Neutrophil (primary cell): ENCODE measurements around the gene PLCH2.

Experiments used
- H3K27ac ChIP-seq: fragments of 200-600 bp; sonication (generic); 2 replicates; pipeline ENCODE4 v1.5.1; 2016; ENCODE audit warnings: mild to moderate bottlenecking, moderate library complexity
- H3K27me3 ChIP-seq: fragments of 200-600 bp; sonication (generic); 2 replicates; pipeline ENCODE4 v1.6.0; 2016; ENCODE audit warnings: mild to moderate bottlenecking
- H3K36me3 ChIP-seq: fragments of 200-600 bp; sonication (generic); 2 replicates; pipeline ENCODE4 v1.5.1; 2017
- H3K4me1 ChIP-seq, 2 experiments: fragments of 200-600 bp in 1 of 2; sonication (generic) in 1 of 2; 1 replicate in 1 of 2; 2 replicates in 1 of 2; pipeline versions ENCODE4 v1.5.1 to v1.6.1; 2013 to 2016; ENCODE audit warnings: low read depth in 1 of 2, low read length in 1 of 2, mild to moderate bottlenecking in 1 of 2, moderate library complexity in 1 of 2; ENCODE audit not compliant: control insufficient read depth in 1 of 2, insufficient read depth in 1 of 2
- H3K4me3 ChIP-seq, 2 experiments: fragments of 200-600 bp in 1 of 2; sonication (generic) in 1 of 2; 1 replicate in 1 of 2; 2 replicates in 1 of 2; pipeline ENCODE4 v1.5.1; 2013 to 2016; ENCODE audit warnings: low read depth in 1 of 2, low read length in 1 of 2, mild to moderate bottlenecking in 1 of 2, moderate library complexity in 1 of 2
- H3K9me3 ChIP-seq: fragments of 200-600 bp; sonication (generic); 2 replicates; pipeline ENCODE4 v1.5.1; 2016
- TF ChIP-seq, protein P1 (sequence below): fragments of 200-600 bp; sonication (generic); IDR thresholded peaks from 2 replicates; pipeline ENCODE4 v1.5.1; 2016; ENCODE audit warnings: antibody characterized with exemption

PLCH2 gene

DNA sequence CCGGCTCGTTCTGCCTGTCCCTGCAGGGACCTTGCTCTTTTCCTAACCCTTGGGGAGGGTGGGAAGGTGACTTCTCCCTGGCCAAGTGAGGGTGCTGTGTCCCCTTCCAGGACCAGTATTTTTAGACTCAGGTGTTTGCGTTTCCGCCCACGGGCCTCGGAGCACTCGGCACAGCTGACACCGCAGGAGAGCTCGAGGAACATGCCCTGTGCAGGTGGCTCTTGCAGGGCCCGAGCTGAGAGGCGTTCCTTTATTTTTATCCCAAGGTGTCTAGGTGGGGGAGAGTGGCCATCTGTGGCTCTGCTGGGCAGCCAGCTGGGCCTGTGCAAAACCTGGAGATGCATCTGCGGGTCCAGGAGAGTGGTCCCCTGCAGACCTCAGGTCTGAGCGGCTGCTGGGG, 16.0 kb downstream of the PLCH2 start:
- TF ChIP-seq, protein P1, sequence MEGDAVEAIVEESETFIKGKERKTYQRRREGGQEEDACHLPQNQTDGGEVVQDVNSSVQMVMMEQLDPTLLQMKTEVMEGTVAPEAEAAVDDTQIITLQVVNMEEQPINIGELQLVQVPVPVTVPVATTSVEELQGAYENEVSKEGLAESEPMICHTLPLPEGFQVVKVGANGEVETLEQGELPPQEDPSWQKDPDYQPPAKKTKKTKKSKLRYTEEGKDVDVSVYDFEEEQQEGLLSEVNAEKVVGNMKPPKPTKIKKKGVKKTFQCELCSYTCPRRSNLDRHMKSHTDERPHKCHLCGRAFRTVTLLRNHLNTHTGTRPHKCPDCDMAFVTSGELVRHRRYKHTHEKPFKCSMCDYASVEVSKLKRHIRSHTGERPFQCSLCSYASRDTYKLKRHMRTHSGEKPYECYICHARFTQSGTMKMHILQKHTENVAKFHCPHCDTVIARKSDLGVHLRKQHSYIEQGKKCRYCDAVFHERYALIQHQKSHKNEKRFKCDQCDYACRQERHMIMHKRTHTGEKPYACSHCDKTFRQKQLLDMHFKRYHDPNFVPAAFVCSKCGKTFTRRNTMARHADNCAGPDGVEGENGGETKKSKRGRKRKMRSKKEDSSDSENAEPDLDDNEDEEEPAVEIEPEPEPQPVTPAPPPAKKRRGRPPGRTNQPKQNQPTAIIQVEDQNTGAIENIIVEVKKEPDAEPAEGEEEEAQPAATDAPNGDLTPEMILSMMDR = no peak
- Histone ChIP-seq H3K36me3 (no peaks in the 10 kb centered on the region), H3K4me3 (no peak overlapping the region), H3K27ac (no peak overlapping the region), H3K9me3 (no peaks in the 10 kb centered on the region), H3K27me3 (no peaks in the 10 kb centered on the region), H3K4me1 (no peaks in the 10 kb centered on the region)

DNA sequence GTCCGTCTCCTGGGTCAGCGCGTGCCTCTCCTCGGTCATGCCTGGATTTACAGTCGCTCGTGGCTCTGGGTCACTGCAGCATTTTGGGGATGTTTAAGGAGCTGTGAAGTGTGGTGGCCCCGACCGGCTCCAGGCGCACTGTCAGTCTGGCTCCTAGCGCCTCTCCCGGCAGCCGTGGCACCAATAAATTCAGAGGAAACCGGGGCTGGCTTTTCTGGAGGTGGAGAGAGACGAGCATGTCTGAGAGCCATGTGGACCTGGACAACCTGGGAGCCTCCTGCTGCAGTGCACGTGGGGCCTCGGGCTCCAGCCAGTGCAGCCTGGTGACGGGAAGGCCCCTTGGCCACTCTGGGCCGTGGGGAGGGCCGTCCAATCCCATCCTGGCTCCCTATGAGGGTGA, 17.1 kb downstream of the PLCH2 start:
- TF ChIP-seq, protein P1 = no peak
- no peaks in the 10 kb centered on the region for H3K36me3 ChIP-seq
- H3K4me1 ChIP-seq = no peaks in the 10 kb centered on the region
- no peak overlapping the region for H3K4me3 ChIP-seq
- no peak overlapping the region for H3K27ac ChIP-seq
- no peaks in the 10 kb centered on the region for H3K27me3 ChIP-seq
- H3K9me3 ChIP-seq = no peaks in the 10 kb centered on the region

GRCh38 chr1:2493691-2494322, 17.7 kb downstream of the PLCH2 start:
- no peaks in the 10 kb centered on the region for H3K4me1 ChIP-seq
- TF ChIP-seq, protein P1 = no peak

DNA sequence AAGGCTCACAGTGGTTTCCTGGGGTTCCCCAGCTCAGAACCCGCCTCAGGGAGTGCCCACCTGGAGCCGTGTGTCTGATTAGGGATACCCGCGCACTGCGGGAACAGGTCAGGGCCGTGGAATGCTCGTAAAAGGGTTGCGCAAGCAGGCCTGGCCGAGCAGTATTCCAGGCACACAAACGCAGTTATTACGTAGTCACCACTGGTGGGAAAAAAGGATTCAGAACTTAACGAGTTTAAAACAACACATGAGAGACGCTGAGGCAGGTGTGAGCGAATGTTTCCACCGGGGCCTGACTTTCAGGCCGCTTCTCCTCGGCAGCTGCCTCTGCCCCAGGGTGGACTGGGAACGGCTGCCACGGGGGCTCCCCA, 18.2 kb downstream of the PLCH2 start:
- H3K27ac ChIP-seq = no peak overlapping the region
- H3K9me3 ChIP-seq = no peaks in the 10 kb centered on the region
- TF ChIP-seq, protein P1 = no peak
- H3K4me1 ChIP-seq = no peaks in the 10 kb centered on the region
- H3K4me3 ChIP-seq = no peak overlapping the region
- no peaks in the 10 kb centered on the region for H3K36me3 ChIP-seq
- no peaks in the 10 kb centered on the region for H3K27me3 ChIP-seq

More at GRCh38 chr1:2493691-2494322, 17.7 kb downstream of the PLCH2 start:
- H3K27ac ChIP-seq = no peak overlapping the region
- no peaks in the 10 kb centered on the region for H3K27me3 ChIP-seq
- H3K9me3 ChIP-seq = no peaks in the 10 kb centered on the region
- H3K4me3 ChIP-seq = no peak overlapping the region
- no peaks in the 10 kb centered on the region for H3K36me3 ChIP-seq

GRCh38 chr1:2495026-2495425, 18.9 kb downstream of the PLCH2 start:
- no peaks in the 10 kb centered on the region for H3K27me3 ChIP-seq
- H3K4me3 ChIP-seq = no peak overlapping the region
- no peaks in the 10 kb centered on the region for H3K4me1 ChIP-seq
- no peak overlapping the region for H3K27ac ChIP-seq
- TF ChIP-seq, protein P1 = no peak
- no peaks in the 10 kb centered on the region for H3K9me3 ChIP-seq
- H3K36me3 ChIP-seq = no peaks in the 10 kb centered on the region
